Duodenal mucosa (tissue), 2 donors: Measurements from ENCODE around the gene BEND7.

Experiments
- H3K27ac ChIP-seq: one replicate; pipeline ENCODE4 v1.7.0; 2013; ENCODE audit warnings: low read depth, low read length
- H3K27me3 ChIP-seq, 2 donors: one replicate each; pipeline ENCODE4 v1.7.0; 2013; ENCODE audit warnings: low read length in 2 of 2, control low read depth in 1 of 2; ENCODE audit not compliant: insufficient read depth in 2 of 2, control insufficient read depth in 1 of 2
- H3K36me3 ChIP-seq, 2 donors: one replicate each; pipeline ENCODE4 v1.7.0; 2013; ENCODE audit warnings: low read length in 2 of 2, control low read depth in 1 of 2; ENCODE audit not compliant: insufficient read depth in 2 of 2, control insufficient read depth in 1 of 2
- H3K4me1 ChIP-seq, 2 donors: one replicate each; pipeline ENCODE4 v1.7.0; 2013; ENCODE audit warnings: low read length in 2 of 2, control low read depth in 1 of 2; ENCODE audit not compliant: insufficient read depth in 2 of 2, control insufficient read depth in 1 of 2
- H3K4me3 ChIP-seq, 2 donors: one replicate each; pipeline ENCODE4 v1.7.0; 2013; ENCODE audit warnings: low read length in 2 of 2, low read depth in 1 of 2
- H3K9ac ChIP-seq, 2 donors: one replicate each; pipeline ENCODE4 v1.7.0; 2013; ENCODE audit warnings: low read length in 2 of 2, low read depth in 1 of 2
- H3K9me3 ChIP-seq, 2 donors: one replicate each; pipeline ENCODE4 v1.7.0; 2013; ENCODE audit warnings: low read length in 2 of 2, control low read depth in 1 of 2; ENCODE audit not compliant: control insufficient read depth in 1 of 2

The BEND7 gene

DNA sequence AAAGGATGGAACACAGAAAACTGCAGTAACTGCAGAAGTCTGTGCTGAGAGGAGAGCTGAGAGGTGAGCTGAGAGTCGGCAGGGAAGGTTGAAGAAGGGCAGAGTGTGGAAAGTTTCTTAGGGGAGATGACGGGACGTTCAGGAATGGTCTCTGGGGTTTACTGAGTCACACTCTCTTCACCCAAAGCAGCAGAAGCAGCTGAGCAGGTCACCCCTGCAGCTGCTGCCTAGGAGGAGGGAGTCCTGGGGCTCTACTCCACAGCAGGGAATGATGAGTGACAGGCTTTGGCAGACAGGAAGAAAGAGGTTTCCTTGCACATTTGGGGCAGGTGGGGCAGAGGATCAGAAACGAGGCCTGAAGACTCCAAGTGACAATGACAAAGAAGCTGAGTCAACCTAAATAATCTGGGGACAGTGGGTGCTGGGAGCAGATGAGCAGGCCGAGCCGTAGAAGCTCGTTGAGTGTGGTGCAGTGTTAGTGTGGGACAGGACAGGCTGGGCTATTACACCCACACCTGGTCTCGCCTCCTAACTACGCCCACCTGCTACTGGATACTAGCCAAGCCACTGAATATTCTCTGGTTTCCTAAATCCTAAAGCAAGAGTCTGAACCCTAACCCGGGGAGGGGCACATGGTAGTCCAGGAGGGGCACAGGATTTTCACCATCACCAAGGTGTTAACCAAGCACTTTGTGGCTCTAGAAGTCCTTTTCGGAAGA lies 24.9 kb downstream of the BEND7 start:
- H3K9me3 ChIP-seq = no peaks in the 10 kb centered on the region
- no peaks in the 10 kb centered on the region for H3K4me1 ChIP-seq
- H3K27ac ChIP-seq = no peak overlapping the region
- no peak overlapping the region for H3K4me3 ChIP-seq
- H3K27me3 ChIP-seq = no peaks in the 10 kb centered on the region
- H3K36me3 ChIP-seq = peaks cover 0 to 16% of the 10 kb centered on the region in 2 donors
- H3K9ac ChIP-seq = no peak overlapping the region

DNA sequence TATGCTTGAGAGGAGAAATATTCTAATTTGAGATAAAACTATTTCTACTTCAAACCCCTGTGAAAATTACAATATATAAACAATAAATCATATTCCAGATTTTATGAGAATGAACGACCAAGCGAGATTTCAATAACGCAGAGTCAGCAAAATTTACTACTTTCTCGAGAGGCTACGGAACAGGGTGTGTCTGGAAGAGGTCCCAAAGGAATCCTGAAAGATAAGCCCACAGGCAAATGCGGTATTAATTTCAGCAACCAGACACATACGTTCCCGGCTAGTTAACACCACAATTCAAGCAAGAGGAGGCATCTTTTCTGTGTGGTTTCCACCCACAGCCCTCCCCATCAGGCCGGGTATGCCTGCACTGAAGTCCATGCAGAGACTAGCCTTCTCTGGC lies 26.4 kb downstream of the BEND7 start:
- Histone ChIP-seq H3K27ac (no peak overlapping the region), H3K9ac (no peak overlapping the region), H3K4me3 (no peak overlapping the region), H3K4me1 (no peaks in the 10 kb centered on the region), H3K27me3 (no peaks in the 10 kb centered on the region), H3K9me3 (no peaks in the 10 kb centered on the region), H3K36me3 (peaks cover 0 to 16% of the 10 kb centered on the region in 2 donors)

DNA sequence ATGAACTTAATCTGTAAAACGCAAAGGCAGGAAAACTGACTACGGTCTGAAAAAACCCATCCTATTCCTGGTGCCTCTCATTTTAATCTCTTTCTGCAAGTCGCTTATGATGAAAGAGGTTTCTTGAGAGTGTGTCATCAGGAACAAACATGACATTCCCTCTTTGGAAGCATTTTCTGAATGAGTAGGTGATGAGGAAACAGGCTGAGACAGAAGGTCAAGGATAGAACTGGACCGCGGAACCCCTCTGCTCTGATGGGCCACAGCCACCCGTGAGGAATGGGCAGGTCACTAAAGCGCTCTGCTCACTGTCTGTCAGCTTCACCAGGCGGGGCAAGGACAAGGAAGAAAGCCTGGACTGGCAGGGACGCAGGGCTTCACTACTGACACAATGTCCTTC lies 28.6 kb downstream of the BEND7 start:
- Histone ChIP-seq H3K27me3 (no peaks in the 10 kb centered on the region), H3K4me1 (no peaks in the 10 kb centered on the region), H3K4me3 (no peak overlapping the region), H3K9me3 (no peaks in the 10 kb centered on the region), H3K36me3 (peaks cover 0 to 23% of the 10 kb centered on the region in 2 donors), H3K27ac (no peak overlapping the region), H3K9ac (no peak overlapping the region)

DNA sequence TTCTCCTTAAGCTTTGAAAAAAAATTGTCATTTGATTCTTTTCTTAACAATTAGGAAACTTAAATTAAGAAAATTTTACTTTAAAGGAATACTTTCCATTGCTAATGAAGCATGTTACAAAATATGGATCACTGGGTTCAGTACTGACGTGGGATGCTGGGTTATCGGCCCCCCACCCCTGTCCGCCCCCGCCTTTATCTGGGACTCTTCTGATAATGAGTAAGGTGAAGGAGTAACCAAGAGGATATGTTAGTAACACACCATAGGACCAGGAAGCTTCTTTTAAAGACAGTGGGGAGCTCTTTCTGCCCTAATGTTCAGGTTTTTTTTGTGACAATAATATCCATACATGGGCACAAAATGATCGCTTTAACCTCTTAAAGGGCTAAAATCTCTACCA lies 29.7 kb downstream of the BEND7 start:
- Histone ChIP-seq H3K4me3 (no peak overlapping the region), H3K9ac (no peak overlapping the region), H3K27me3 (no peaks in the 10 kb centered on the region), H3K36me3 (peaks cover 0 to 23% of the 10 kb centered on the region in 2 donors), H3K9me3 (no peaks in the 10 kb centered on the region), H3K27ac (no peak overlapping the region), H3K4me1 (no peaks in the 10 kb centered on the region)

DNA sequence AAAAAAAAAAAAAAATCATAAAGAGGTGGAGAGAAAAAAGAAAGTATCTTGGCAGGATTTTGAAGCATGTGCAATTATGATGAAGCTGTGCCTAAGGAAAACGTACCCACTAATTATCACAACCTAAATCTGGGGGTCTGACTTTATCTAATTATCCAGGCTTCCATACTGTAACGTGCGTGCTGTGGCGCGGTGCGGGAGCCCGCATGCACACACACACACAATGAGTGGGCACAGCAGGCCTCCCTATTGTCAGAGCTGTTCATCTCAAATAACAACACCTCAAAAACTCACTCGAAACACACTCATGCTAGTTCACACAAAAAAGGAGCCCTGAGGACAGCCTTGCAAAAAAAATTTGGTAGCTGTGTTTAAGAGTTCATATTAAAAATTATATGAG lies 31.9 kb downstream of the BEND7 start:
- H3K36me3 ChIP-seq = peaks cover 0 to 23% of the 10 kb centered on the region in 2 donors
- H3K9me3 ChIP-seq = no peaks in the 10 kb centered on the region
- peaks cover 4 to 13% of the 10 kb centered on the region in 2 donors for H3K4me1 ChIP-seq
- H3K27ac ChIP-seq = no peak overlapping the region
- H3K27me3 ChIP-seq = no peaks in the 10 kb centered on the region
- H3K4me3 ChIP-seq = no peak overlapping the region
- H3K9ac ChIP-seq = no peak overlapping the region

DNA sequence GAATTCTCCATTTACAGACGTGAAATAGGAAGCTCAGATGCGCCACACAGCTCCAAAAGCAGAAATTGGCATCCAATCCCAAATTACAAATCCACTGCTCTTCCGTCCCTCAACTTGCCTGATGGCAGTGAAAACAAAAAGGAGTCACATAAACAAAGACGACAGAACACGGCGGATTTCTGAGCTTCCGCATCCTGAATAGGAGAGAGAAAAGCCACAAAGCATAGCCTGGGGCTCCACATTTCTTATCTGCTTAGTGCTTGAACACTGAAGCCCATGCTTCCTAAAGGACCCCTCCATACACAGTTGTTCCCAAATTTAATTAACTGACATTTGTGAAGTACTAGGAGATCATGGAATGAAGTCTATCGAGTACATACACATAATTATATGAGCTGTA lies 32.6 kb downstream of the BEND7 start:
- H3K36me3 ChIP-seq = peaks cover 0 to 23% of the 10 kb centered on the region in 2 donors
- peaks cover 4 to 15% of the 10 kb centered on the region in 2 donors for H3K4me1 ChIP-seq
- H3K9ac ChIP-seq = no peak overlapping the region
- H3K27me3 ChIP-seq = no peaks in the 10 kb centered on the region
- H3K27ac ChIP-seq = no peak overlapping the region
- no peak overlapping the region for H3K4me3 ChIP-seq
- no peaks in the 10 kb centered on the region for H3K9me3 ChIP-seq

DNA sequence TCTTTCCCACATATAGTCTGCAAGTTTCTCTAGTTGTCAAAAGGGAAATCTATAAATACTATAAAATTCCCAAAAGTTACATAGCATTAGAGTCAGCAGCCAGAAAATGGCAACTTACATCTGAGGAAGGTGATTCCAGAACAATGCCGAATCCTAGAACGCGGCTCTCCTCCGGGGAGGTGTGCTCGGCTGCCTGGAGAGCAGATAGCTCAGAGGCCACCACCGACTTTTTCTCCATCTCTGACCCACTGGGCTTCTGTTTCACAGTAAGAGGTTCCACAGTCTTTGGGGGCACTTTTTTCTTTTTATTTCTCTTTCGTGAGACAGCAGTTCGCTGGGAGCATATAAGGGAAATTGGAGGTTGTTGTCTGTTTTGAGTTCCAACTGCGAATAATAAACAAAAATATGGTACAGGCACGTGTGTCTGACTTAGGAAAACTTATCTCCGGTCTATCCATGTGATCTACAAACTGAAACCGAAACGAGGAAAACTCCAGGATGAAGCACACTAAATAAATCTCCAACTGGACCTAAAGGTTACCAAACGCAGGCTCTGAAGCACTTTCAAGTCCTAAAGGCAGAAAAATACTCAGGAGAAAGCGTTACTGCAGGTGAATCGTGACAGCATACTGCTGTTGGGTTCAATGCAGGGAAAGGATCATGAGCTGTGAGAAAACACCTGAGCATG lies 36.2 kb downstream of the BEND7 start:
- peak overlapping the region; percentile 44 to 49 for H3K4me3 ChIP-seq
- H3K27me3 ChIP-seq = no peaks in the 10 kb centered on the region
- H3K27ac ChIP-seq = no peak overlapping the region
- peaks cover 11 to 21% of the 10 kb centered on the region in 2 donors for H3K4me1 ChIP-seq
- peak overlapping the region; percentile 16 to 20 for H3K9ac ChIP-seq
- no peaks in the 10 kb centered on the region for H3K9me3 ChIP-seq
- peaks cover 0 to 7% of the 10 kb centered on the region in 2 donors for H3K36me3 ChIP-seq

DNA sequence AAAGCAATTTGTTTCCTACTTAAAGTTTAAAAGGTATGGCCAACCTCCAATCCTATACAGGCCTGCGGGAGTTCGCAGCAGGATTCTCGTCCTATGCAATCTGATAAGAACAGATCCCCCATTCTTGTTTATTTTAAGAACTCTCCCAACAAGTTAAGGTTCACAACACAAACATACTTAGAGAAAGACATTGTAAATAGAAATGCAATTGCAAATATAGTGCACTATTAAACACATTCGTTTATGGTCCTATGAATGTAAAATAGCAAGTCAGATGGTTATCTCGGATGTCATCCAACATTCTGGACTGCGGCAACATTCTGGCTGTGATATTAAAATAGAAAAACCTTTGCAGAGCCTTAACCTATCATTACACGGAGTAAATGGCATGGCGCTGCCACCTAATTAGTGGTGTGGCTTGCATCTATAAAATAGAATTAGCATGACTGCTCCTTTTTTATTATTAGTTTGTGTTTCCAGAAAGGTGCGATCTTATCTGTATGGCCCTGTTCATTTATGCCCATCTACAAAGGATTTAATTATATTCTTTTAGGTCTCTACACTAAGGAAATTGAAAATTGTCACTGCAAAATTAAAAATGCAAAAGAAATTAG lies 37.0 kb downstream of the BEND7 start:
- no peak overlapping the region for H3K27ac ChIP-seq
- peaks cover 0 to 7% of the 10 kb centered on the region in 2 donors for H3K36me3 ChIP-seq
- H3K27me3 ChIP-seq = no peaks in the 10 kb centered on the region
- no peaks in the 10 kb centered on the region for H3K9me3 ChIP-seq
- H3K4me3 ChIP-seq = no peak overlapping the region
- H3K9ac ChIP-seq = no peak overlapping the region
- H3K4me1 ChIP-seq = peaks cover 11 to 21% of the 10 kb centered on the region in 2 donors

DNA sequence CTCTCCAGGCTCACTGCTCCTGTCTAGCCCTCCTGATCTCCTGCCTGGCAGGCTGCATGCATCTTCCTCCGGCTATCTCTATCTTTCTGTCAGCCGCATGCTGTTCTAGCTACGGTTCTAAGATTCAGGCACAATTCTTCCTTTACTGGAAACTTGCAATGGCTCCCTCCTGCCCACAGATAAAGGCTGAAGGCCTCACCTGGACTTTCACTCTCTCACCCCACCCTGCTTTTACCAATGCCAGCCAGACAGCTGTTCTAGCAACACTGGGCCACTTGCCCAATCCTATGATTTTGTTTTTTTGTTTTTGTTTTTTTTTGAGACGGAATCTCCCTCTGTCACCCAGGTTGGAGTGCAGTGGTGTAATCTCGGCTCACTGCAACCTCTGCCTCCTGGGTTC lies 38.3 kb downstream of the BEND7 start:
- no peaks in the 10 kb centered on the region for H3K27me3 ChIP-seq
- no peak overlapping the region for H3K4me3 ChIP-seq
- H3K27ac ChIP-seq = no peak overlapping the region
- peaks cover 11 to 21% of the 10 kb centered on the region in 2 donors for H3K4me1 ChIP-seq
- peaks cover 0 to under 1% of the 10 kb centered on the region in 2 donors for H3K36me3 ChIP-seq
- H3K9ac ChIP-seq = no peak overlapping the region
- H3K9me3 ChIP-seq = no peaks in the 10 kb centered on the region

DNA sequence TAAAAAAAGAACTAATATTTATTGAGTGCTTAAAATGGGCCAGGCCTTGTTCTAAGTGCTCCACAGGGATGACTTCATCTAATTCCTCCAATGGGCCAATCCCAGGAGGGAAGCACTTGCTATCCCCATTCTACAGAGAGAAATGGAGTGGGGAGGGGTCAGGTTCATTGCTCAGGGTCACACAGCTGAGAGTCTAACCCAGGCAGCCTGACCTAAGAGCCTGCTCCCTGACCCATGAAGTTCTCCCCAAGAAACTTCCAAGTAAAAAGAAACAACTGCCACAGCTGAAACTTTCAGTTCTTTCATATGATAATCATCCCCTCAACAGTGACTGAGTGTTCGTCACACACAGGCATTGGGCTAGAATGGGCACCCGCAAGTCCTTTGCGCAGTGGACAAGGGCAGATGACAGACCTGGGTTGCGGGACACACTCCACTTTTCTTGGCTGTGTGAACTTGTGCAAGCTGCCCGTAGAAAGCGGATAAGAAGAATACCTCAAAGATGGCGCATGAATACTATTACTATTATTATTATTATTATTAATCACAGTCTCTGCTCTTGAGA lies 39.7 kb downstream of the BEND7 start:
- no peak overlapping the region for H3K27ac ChIP-seq
- peaks cover 11 to 21% of the 10 kb centered on the region in 2 donors for H3K4me1 ChIP-seq
- H3K4me3 ChIP-seq = no peak overlapping the region
- H3K9ac ChIP-seq = no peak overlapping the region
- H3K27me3 ChIP-seq = no peaks in the 10 kb centered on the region
- H3K36me3 ChIP-seq = no peaks in the 10 kb centered on the region
- H3K9me3 ChIP-seq = no peaks in the 10 kb centered on the region
